Panc1 (cell line): Measurements from ENCODE around the gene TRAPPC12.

Experiments used
- POLR2AphosphoS5 ChIP-seq: IDR thresholded peaks from 2 replicates; pipeline ENCODE4 v1.6.1; 2012; ENCODE audit warnings: mild to moderate bottlenecking, low read depth, low read length, moderate library complexity
- SIN3A ChIP-seq: IDR thresholded peaks from 2 replicates; pipeline ENCODE4 v1.6.1; 2012; ENCODE audit warnings: low read depth, mild to moderate bottlenecking, low read length, moderate library complexity, borderline replicate concordance; ENCODE audit not compliant: insufficient read depth
- TCF7L2 ChIP-seq: IDR thresholded peaks from 2 replicates; pipeline ENCODE4 v1.6.1; 2011; ENCODE audit warnings: mild to moderate bottlenecking, low read depth, low read length, inconsistent platforms
- TF ChIP-seq, protein P1 (sequence below): fragments of 450-650 bp; IDR thresholded peaks from 2 replicates; pipeline ENCODE4 v1.5.1; 2017; ENCODE audit warnings: mild to moderate bottlenecking
- TF ChIP-seq, protein P2 (sequence below), 2 experiments: IDR thresholded peaks; 2 replicates each; pipeline ENCODE4 v1.6.1; 2011 to 2012; ENCODE audit warnings: low read depth in 2 of 2, control low read depth in 1 of 2, low read length in 1 of 2, mild to moderate bottlenecking in 1 of 2, moderate library complexity in 1 of 2; ENCODE audit not compliant: insufficient read depth in 1 of 2

DNA sequence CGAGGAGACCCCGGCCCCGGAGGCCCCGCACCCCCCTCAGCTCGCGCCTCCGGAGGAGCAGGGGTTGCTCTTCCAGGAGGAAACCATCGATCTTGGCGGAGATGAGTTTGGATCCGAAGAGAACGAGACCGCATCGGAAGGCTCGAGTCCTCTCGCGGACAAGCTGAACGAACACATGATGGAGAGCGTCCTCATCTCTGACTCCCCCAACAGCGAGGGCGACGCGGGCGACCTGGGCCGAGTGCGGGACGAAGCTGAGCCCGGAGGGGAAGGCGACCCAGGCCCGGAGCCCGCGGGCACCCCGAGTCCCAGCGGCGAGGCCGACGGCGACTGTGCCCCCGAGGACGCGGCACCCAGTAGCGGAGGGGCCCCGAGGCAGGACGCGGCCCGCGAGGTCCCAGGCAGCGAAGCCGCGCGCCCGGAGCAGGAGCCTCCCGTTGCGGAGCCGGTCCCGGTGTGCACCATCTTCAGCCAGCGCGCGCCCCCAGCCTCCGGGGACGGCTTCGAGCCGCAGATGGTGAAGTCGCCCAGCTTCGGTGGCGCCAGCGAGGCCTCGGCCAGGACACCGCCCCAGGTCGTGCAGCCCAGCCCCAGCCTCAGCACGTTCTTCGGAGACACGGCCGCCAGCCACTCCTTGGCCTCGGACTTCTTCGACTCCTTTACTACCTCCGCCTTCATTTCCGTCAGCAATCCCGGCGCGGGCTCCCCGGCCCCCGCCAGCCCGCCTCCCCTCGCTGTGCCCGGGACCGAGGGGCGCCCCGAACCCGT lies 8.3 kb downstream of the TRAPPC12 start:
- TF ChIP-seq, protein P1, sequence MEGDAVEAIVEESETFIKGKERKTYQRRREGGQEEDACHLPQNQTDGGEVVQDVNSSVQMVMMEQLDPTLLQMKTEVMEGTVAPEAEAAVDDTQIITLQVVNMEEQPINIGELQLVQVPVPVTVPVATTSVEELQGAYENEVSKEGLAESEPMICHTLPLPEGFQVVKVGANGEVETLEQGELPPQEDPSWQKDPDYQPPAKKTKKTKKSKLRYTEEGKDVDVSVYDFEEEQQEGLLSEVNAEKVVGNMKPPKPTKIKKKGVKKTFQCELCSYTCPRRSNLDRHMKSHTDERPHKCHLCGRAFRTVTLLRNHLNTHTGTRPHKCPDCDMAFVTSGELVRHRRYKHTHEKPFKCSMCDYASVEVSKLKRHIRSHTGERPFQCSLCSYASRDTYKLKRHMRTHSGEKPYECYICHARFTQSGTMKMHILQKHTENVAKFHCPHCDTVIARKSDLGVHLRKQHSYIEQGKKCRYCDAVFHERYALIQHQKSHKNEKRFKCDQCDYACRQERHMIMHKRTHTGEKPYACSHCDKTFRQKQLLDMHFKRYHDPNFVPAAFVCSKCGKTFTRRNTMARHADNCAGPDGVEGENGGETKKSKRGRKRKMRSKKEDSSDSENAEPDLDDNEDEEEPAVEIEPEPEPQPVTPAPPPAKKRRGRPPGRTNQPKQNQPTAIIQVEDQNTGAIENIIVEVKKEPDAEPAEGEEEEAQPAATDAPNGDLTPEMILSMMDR = no peak
- TF ChIP-seq POLR2AphosphoS5 = no peak
- no peak for TF ChIP-seq TCF7L2
- no peak for TF ChIP-seq SIN3A
- TF ChIP-seq, protein P2, sequence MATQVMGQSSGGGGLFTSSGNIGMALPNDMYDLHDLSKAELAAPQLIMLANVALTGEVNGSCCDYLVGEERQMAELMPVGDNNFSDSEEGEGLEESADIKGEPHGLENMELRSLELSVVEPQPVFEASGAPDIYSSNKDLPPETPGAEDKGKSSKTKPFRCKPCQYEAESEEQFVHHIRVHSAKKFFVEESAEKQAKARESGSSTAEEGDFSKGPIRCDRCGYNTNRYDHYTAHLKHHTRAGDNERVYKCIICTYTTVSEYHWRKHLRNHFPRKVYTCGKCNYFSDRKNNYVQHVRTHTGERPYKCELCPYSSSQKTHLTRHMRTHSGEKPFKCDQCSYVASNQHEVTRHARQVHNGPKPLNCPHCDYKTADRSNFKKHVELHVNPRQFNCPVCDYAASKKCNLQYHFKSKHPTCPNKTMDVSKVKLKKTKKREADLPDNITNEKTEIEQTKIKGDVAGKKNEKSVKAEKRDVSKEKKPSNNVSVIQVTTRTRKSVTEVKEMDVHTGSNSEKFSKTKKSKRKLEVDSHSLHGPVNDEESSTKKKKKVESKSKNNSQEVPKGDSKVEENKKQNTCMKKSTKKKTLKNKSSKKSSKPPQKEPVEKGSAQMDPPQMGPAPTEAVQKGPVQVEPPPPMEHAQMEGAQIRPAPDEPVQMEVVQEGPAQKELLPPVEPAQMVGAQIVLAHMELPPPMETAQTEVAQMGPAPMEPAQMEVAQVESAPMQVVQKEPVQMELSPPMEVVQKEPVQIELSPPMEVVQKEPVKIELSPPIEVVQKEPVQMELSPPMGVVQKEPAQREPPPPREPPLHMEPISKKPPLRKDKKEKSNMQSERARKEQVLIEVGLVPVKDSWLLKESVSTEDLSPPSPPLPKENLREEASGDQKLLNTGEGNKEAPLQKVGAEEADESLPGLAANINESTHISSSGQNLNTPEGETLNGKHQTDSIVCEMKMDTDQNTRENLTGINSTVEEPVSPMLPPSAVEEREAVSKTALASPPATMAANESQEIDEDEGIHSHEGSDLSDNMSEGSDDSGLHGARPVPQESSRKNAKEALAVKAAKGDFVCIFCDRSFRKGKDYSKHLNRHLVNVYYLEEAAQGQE (IDR thresholded peaks at IDR 0.05; ENCODE audit: insufficient read depth in 1 of 2, low read depth in 2 of 2, low read length in 1 of 2) = no peak
